ENCODE measurements around the gene SNRNP48. TPM values are rescaled to one million over a fixed set of nuclear protein-coding genes. Genes with fewer than 3 reads are reported as not detected.

SNRNP48 gene
- total RNA-seq, 2 experiments from 2014 or later = 14.3 to 15.1 TPM

DNA sequence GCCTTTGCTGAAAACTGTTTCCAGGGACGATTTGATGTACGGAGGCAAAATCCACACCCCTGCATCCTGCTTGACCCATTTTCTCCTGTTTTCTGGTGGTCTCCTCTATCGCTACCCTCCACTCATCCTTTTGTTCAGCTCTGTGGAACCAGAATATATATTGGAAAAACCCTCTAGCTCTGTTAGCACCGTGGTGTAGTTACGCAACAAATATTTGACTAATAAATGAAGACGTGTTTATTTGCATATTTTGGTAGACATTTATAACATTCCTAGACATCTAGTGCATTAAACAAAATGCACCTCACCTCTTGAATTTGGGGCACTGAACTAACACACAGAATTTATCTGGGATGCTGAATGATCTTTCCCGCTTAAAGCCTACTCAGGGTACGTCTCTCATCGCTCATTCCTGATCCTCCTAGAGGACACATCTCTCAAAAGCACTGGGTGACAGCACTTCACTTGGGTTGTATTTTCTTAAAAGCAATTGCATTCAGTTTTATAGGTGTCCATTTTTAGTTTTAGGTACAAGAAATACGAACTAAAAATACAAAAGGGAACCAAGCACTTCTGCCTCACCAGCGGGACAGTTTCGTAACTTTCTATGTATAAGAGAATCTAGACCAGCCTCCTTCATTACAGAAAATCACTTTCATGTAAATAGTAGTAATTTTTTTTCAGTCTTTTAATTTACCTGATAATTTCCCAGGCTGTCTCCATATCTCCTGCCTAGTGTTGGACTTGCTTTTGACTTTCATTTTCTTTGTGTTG lies 59.2 kb downstream of the SNRNP48 start:
- DNase-seq (no peak), ATAC-seq (no peak)
- Mint-ChIP-seq H3K27ac (no peak overlapping the region), H3K4me1 (peaks cover 19% of the 10 kb centered on the region), H3K27me3 (peaks cover 35% of the 10 kb centered on the region), H3K9me3 (ENCODE audit: low read depth) (no peaks in the 10 kb centered on the region), H3K4me3 (no peak overlapping the region), H3K36me3 (no peaks in the 10 kb centered on the region)
- CTCF ChIA-PET = interaction anchor here (0.7 kb wide), 1 partner anchor 16 kb away, joined by 3 read pairs; no protein-coding TSS in a partner anchor

GRCh38 chr6:7650878-7651277 lies 60.9 kb downstream of the SNRNP48 start:
- Mint-ChIP-seq H3K4me1 (peaks cover 17% of the 10 kb centered on the region), H3K27me3 (peaks cover 26% of the 10 kb centered on the region), H3K36me3 (no peaks in the 10 kb centered on the region), H3K27ac (no peak overlapping the region), H3K4me3 (no peak overlapping the region), H3K9me3 (ENCODE audit: low read depth) (no peaks in the 10 kb centered on the region)
- CTCF ChIA-PET = no interaction called here
- ATAC-seq = no peak
- no peak for DNase-seq

- Mint-ChIP-seq H3K4me3 (no peak overlapping the region), H3K27me3 (peaks cover 33% of the 10 kb centered on the region), H3K36me3 (no peaks in the 10 kb centered on the region), H3K4me1 (peaks cover 2% of the 10 kb centered on the region), H3K9me3 (ENCODE audit: low read depth) (no peaks in the 10 kb centered on the region), H3K27ac (no peak overlapping the region)
- CTCF ChIA-PET = no interaction called here
- ATAC-seq (no peak), DNase-seq (no peak)
Observed at GRCh38 chr6:7652957-7653356, 63.0 kb downstream of the SNRNP48 start.

DNA sequence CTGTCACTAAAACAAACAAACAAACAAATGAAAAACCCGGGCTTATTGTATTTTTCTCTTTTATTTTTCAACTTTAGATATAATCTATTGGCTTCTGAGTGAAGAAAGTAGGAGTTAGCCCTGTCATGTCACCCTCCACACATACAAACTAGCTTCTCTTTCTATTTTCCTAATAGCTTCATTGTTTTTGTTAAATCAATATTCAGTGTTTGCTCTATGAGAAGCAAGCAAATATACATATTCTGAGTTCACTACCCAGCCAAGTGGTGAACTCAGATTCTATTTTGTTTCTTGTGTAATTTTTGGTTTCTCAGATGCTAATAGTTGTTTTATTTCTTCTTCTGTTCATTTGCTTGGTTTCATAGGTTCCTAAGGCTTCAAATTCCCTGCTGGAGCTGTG lies 66.4 kb downstream of the SNRNP48 start:
- no peaks in the 10 kb centered on the region for H3K4me1 Mint-ChIP-seq
- CTCF ChIA-PET = no interaction called here
- no peaks in the 10 kb centered on the region for H3K36me3 Mint-ChIP-seq
- no peak overlapping the region for H3K4me3 Mint-ChIP-seq
- H3K27me3 Mint-ChIP-seq = peaks cover 25% of the 10 kb centered on the region
- H3K9me3 Mint-ChIP-seq (ENCODE audit: low read depth) = no peaks in the 10 kb centered on the region
- DNase-seq (no peak), ATAC-seq (no peak)
- no peak overlapping the region for H3K27ac Mint-ChIP-seq

GRCh38 chr6:7658543-7658942 lies 68.5 kb downstream of the SNRNP48 start:
- H3K4me3 Mint-ChIP-seq = no peak overlapping the region
- no peak for DNase-seq
- no peaks in the 10 kb centered on the region for H3K36me3 Mint-ChIP-seq
- no peak overlapping the region for H3K27ac Mint-ChIP-seq
- CTCF ChIA-PET = no interaction called here
- H3K9me3 Mint-ChIP-seq (ENCODE audit: low read depth) = no peaks in the 10 kb centered on the region
- no peaks in the 10 kb centered on the region for H3K4me1 Mint-ChIP-seq
- no peak for ATAC-seq
- H3K27me3 Mint-ChIP-seq = peaks cover 41% of the 10 kb centered on the region

DNA sequence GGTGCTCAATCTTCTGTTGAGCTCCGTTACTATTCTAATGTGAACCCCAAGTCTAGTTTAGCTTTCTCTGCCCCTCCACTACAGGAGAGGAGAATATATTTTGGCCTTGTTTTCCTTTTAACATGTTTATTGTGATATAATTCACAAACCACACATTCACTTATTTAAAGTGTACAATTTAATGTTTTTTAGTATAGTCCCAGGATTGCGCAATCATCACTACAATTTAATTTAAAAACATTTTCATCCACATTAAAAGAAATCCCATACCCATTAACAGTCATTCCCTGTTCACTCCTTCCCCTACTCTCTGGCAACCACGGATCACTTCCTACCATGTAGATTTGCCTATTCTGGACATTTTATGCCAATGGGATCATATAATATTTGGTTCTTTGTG lies 71.4 kb downstream of the SNRNP48 start:
- no peak for ATAC-seq
- Mint-ChIP-seq H3K27me3 (peaks cover 46% of the 10 kb centered on the region), H3K9me3 (ENCODE audit: low read depth) (no peaks in the 10 kb centered on the region), H3K36me3 (no peaks in the 10 kb centered on the region), H3K4me1 (no peaks in the 10 kb centered on the region), H3K27ac (no peak overlapping the region), H3K4me3 (no peak overlapping the region)
- CTCF ChIA-PET = no interaction called here
- no peak for DNase-seq

Other genes starting within 250 kb of the SNRNP48 start
- under 1 TPM in 1 of 2 experiments, not detected in 1; 0.18 TPM for gene CAGE1, start 200.5 kb upstream of the SNRNP48 start, total RNA-seq
- 10 to 100 TPM; 26.1 to 42.5 TPM for gene RIOK1, start 200.4 kb upstream of the SNRNP48 start, total RNA-seq
- gene DSP, start 48.5 kb upstream of the SNRNP48 start, total RNA-seq = under 1 TPM; 0.09 to 0.12 TPM
- not detected for gene BMP6, start 135.9 kb downstream of the SNRNP48 start, total RNA-seq

Measured in activated CD8-positive, alpha-beta memory T cell treated with anti-CD3 and anti-CD28 coated beads, Interleukin-2, amount 10 ng/mL, durations not matched to agents 7 days and 5 days (primary cell).